OCI-LY1 (cell line): ENCODE results near the gene OR13A1.

ENCODE experiments used
- CTCF ChIP-seq: fragments of 200-600 bp; sonication (generic), shearing (Covaris generic); IDR thresholded peaks from 2 replicates; pipeline ENCODE4 v1.5.1; 2017; ENCODE audit warnings: mild to moderate bottlenecking, antibody characterized with exemption, low read length, moderate library complexity, mixed read lengths
- EZH2 ChIP-seq: fragments of 200-600 bp; sonication (generic), shearing (Covaris generic); IDR thresholded peaks from 2 replicates; pipeline ENCODE4 v1.8.0; 2017; ENCODE audit warnings: borderline replicate concordance, mixed run types, mild to moderate bottlenecking, antibody characterized with exemption, low read length, moderate library complexity, mixed read lengths

- no peak for TF ChIP-seq CTCF
- no peak for TF ChIP-seq EZH2
Observed at GRCh38 chr10:45302573-45302972, 12.8 kb downstream of the OR13A1 start.
